NCI-H2227 (cell line): ENCODE results near the gene BBIP1.
A peak's percentile ranks its signal among the peaks of the same experiment; 100 is the strongest.

Experiments
- DNase-seq: peaks from one replicate; lab custom pipeline; 2025; ENCODE audit not compliant: unreplicated experiment; lab: John Stamatoyannopoulos, UW

BBIP1 gene

GRCh38 chr10:110918643-110919348, at the start of gene BBIP1:
BBIP1 (minus strand) TSS chr10:110919180; CDS start chr10:110918157, 1,023 bp downstream.
- DNase-seq, result peak; percentile 98

GRCh38 chr10:110967645-110968044, 48.7 kb upstream of the BBIP1 start:
- no peak for DNase-seq

GRCh38 chr10:110967009-110967630, 48.1 kb upstream of the BBIP1 start:
- no peak for DNase-seq

GRCh38 chr10:110966146-110966545, 47.2 kb upstream of the BBIP1 start:
- no peak for DNase-seq

GRCh38 chr10:110965216-110965615, 46.2 kb upstream of the BBIP1 start:
- no peak for DNase-seq

GRCh38 chr10:110964681-110965080, 45.7 kb upstream of the BBIP1 start:
- DNase-seq, result no peak

- no peak for DNase-seq
These were observed 44.2 kb upstream of the BBIP1 start for GRCh38 chr10:110963162-110963561.

GRCh38 chr10:110962443-110962842, 43.5 kb upstream of the BBIP1 start:
- no peak for DNase-seq

GRCh38 chr10:110960333-110960712, 41.3 kb upstream of the BBIP1 start:
- DNase-seq, result no peak

- no peak for DNase-seq
These were observed 40.7 kb upstream of the BBIP1 start for GRCh38 chr10:110959379-110960332.

- no peak for DNase-seq
These were observed 38.6 kb upstream of the BBIP1 start for GRCh38 chr10:110957606-110958005.

- DNase-seq, result no peak
These were observed 32.4 kb upstream of the BBIP1 start for GRCh38 chr10:110951381-110951780.

- no peak for DNase-seq
These were observed 28.1 kb upstream of the BBIP1 start for GRCh38 chr10:110947061-110947595.

GRCh38 chr10:110946496-110946895, 27.5 kb upstream of the BBIP1 start:
- no peak for DNase-seq

GRCh38 chr10:110944792-110945396, 25.9 kb upstream of the BBIP1 start:
- DNase-seq, result no peak

GRCh38 chr10:110939419-110939818, 20.4 kb upstream of the BBIP1 start:
- DNase-seq, result no peak

GRCh38 chr10:110936757-110937156, 17.8 kb upstream of the BBIP1 start:
- no peak for DNase-seq

GRCh38 chr10:110932505-110933180, 13.7 kb upstream of the BBIP1 start:
- no peak for DNase-seq

- no peak for DNase-seq
These were observed 12.9 kb upstream of the BBIP1 start for GRCh38 chr10:110931769-110932381.

GRCh38 chr10:110927461-110927860, 8.5 kb upstream of the BBIP1 start:
- DNase-seq, result no peak
